Middle frontal gyrus (tissue), 1 donor: ENCODE data around the gene RETREG3.
"Not testable (repeated sequence)": the region's sequence is repeated elsewhere in the genome, so short reads cannot be mapped to it uniquely, and the experiment has no call there.

ENCODE experiments used
- DNase-seq: peaks from one replicate; pipeline ENCODE4 v3.0.0-alpha.2; 2015; ENCODE audit warnings: low spot score; ENCODE audit errors: extremely low spot score

Gene RETREG3

GRCh38 chr17:42553161-42553818 lies 55.9 kb downstream of the RETREG3 start:
- DNase-seq = no peak

GRCh38 chr17:42552736-42553135 lies 56.4 kb downstream of the RETREG3 start, which contains the start of gene HSD17B1:
Gene HSD17B1 (plus strand): TSS chr17:42552923. CDS start chr17:42552934, 11 bp downstream.
- DNase-seq = not testable (repeated sequence)

- no peak for DNase-seq
Measured at GRCh38 chr17:42548993-42549755, 60.0 kb downstream of the RETREG3 start.

- no peak for DNase-seq
Measured at GRCh38 chr17:42548070-42548837, 60.9 kb downstream of the RETREG3 start.

GRCh38 chr17:42547698-42548069 lies 61.5 kb downstream of the RETREG3 start:
- DNase-seq = no peak

GRCh38 chr17:42547001-42547461 lies 62.1 kb downstream of the RETREG3 start:
- DNase-seq = no peak

GRCh38 chr17:42545755-42546505 lies 63.2 kb downstream of the RETREG3 start:
- DNase-seq = not testable (repeated sequence)

GRCh38 chr17:42544874-42545283 lies 64.3 kb downstream of the RETREG3 start:
- no peak for DNase-seq

- no peak for DNase-seq
Measured at GRCh38 chr17:42543190-42544079, 65.7 kb downstream of the RETREG3 start.

- no peak for DNase-seq
Measured at GRCh38 chr17:42541041-42541833, 67.9 kb downstream of the RETREG3 start.

- DNase-seq = not testable (repeated sequence)
Measured at GRCh38 chr17:42540558-42540957, 68.6 kb downstream of the RETREG3 start.

GRCh38 chr17:42538482-42538881 lies 70.7 kb downstream of the RETREG3 start:
- DNase-seq = no peak

GRCh38 chr17:42537826-42538451 lies 71.2 kb downstream of the RETREG3 start:
- no peak for DNase-seq

- no peak for DNase-seq
Measured at GRCh38 chr17:42537156-42537805, 71.9 kb downstream of the RETREG3 start.

- DNase-seq = peak; percentile 53
Measured at GRCh38 chr17:42536372-42537155, 72.6 kb downstream of the RETREG3 start.

GRCh38 chr17:42536048-42536371 lies 73.2 kb downstream of the RETREG3 start, which contains the start of gene NAGLU:
Gene NAGLU (plus strand): TSS chr17:42536241. CDS start chr17:42536273, 32 bp downstream.
- DNase-seq = peak; percentile 69
